Amygdala (tissue), 56 donors: ENCODE results near the gene AGPAT4.
A peak's percentile ranks its signal among the peaks of the same experiment; 100 is the strongest.
"Not testable (repeated sequence)": the region's sequence is repeated elsewhere in the genome, so short reads cannot be mapped to it uniquely, and the experiment has no call there.

Experiments
- DNase-seq, 56 donors: peaks; one replicate each; lab custom pipeline; 2025; lab: John Stamatoyannopoulos, UW

AGPAT4 gene

GRCh38 chr6:161273752-161274487 lies at the start of gene AGPAT4:
AGPAT4 (minus strand) TSS chr6:161274061; CDS start chr6:161232213, 41,848 bp downstream.
- DNase-seq, result peak in 49 of 56 donors; percentile 19 to 88 (median 60)

- peak in 50 of 56 donors; percentile 5 to 90 (median 50) for DNase-seq
Observed at GRCh38 chr6:161319231-161319630, 45.4 kb upstream of the AGPAT4 start.

- peak in 48 of 56 donors; percentile 7 to 88 (median 47) for DNase-seq
Observed at GRCh38 chr6:161318456-161318855, 44.6 kb upstream of the AGPAT4 start.

GRCh38 chr6:161316531-161316930 lies 42.7 kb upstream of the AGPAT4 start:
- DNase-seq, result no peak

- DNase-seq, result not testable (repeated sequence)
Observed at GRCh38 chr6:161315246-161315917, 41.5 kb upstream of the AGPAT4 start.

GRCh38 chr6:161314541-161315245 lies 40.8 kb upstream of the AGPAT4 start:
- DNase-seq, result not testable (repeated sequence)

GRCh38 chr6:161313940-161314509 lies 40.2 kb upstream of the AGPAT4 start:
- DNase-seq, result no peak

- DNase-seq, result not testable (repeated sequence)
Observed at GRCh38 chr6:161313475-161313874, 39.6 kb upstream of the AGPAT4 start.

- not testable (repeated sequence) for DNase-seq
Observed at GRCh38 chr6:161309774-161310173, 35.9 kb upstream of the AGPAT4 start.

- no peak for DNase-seq
Observed at GRCh38 chr6:161308075-161308655, 34.3 kb upstream of the AGPAT4 start.

- peak in 14 of 56 donors; percentile 4 to 41 (median 16) for DNase-seq
Observed at GRCh38 chr6:161305860-161306259, 32.0 kb upstream of the AGPAT4 start.

- DNase-seq, result no peak
Observed at GRCh38 chr6:161303628-161304340, 29.9 kb upstream of the AGPAT4 start.

GRCh38 chr6:161302949-161303348 lies 29.1 kb upstream of the AGPAT4 start:
- DNase-seq, result no peak

GRCh38 chr6:161301338-161301737 lies 27.5 kb upstream of the AGPAT4 start:
- DNase-seq, result no peak

GRCh38 chr6:161300823-161301222 lies 27.0 kb upstream of the AGPAT4 start:
- no peak for DNase-seq

GRCh38 chr6:161299726-161300125 lies 25.9 kb upstream of the AGPAT4 start:
- no peak for DNase-seq

GRCh38 chr6:161295784-161296183 lies 21.9 kb upstream of the AGPAT4 start:
- DNase-seq, result no peak

- DNase-seq, result no peak
Observed at GRCh38 chr6:161292650-161293281, 18.9 kb upstream of the AGPAT4 start.

- DNase-seq, result no peak
Observed at GRCh38 chr6:161292145-161292544, 18.3 kb upstream of the AGPAT4 start.
